ENCODE measurements around the gene C2CD4D. TPM values are rescaled to one million over a fixed set of nuclear protein-coding genes. Genes with fewer than 3 reads are reported as not detected.

Gene C2CD4D
- total RNA-seq, 1 experiment from 2014 or later, result 0.94 TPM

GRCh38 chr1:151805066-151805820, 34.4 kb downstream of the C2CD4D start, which contains the start of gene LINGO4 (continued):
- TF ChIP-seq STAT6 (CRISPR knock-in tag; conservative IDR thresholded peaks at IDR 0.05; ENCODE audit: low read depth), result no peak

GRCh38 chr1:151803915-151804314, 35.7 kb downstream of the C2CD4D start:
- Mint-ChIP-seq H3K36me3 (no peaks in the 10 kb centered on the region), H3K27ac (no peak overlapping the region), H3K9me3 (no peaks in the 10 kb centered on the region), H3K4me1 (peaks cover 10% of the 10 kb centered on the region), H3K27me3 (ENCODE audit: low read depth) (peaks cover 4% of the 10 kb centered on the region), H3K4me3 (no peak overlapping the region)
- no peak for DNase-seq (ENCODE audit: low spot score)
- ChIA-PET CTCF (no interaction called here), POLR2A (no interaction called here)
- no peak for ATAC-seq
- TF ChIP-seq EMX1 (CRISPR knock-in tag; IDR thresholded peaks at IDR 0.05) (no peak), CREM (CRISPR knock-in tag; IDR thresholded peaks at IDR 0.05) (no peak), MLX (CRISPR knock-in tag; IDR thresholded peaks at IDR 0.05) (no peak), TCF7 (CRISPR knock-in tag; IDR thresholded peaks at IDR 0.05; ENCODE audit: low read depth) (no peak), ZBTB43 (CRISPR knock-in tag; IDR thresholded peaks at IDR 0.05) (no peak), NFYB (CRISPR knock-in tag; conservative IDR thresholded peaks at IDR 0.05; ENCODE audit: low read depth) (no peak), ZNF532 (CRISPR knock-in tag; IDR thresholded peaks at IDR 0.05; ENCODE audit: borderline replicate concordance) (no peak), NFATC4 (CRISPR knock-in tag; IDR thresholded peaks at IDR 0.05) (no peak), SOX15 (CRISPR knock-in tag; IDR thresholded peaks at IDR 0.05) (no peak), ZNF425 (CRISPR knock-in tag; conservative IDR thresholded peaks at IDR 0.05) (no peak), STAT6 (CRISPR knock-in tag; conservative IDR thresholded peaks at IDR 0.05; ENCODE audit: low read depth) (no peak), GABPB1 (CRISPR knock-in tag; IDR thresholded peaks at IDR 0.05) (no peak), ZNF317 (CRISPR knock-in tag; IDR thresholded peaks at IDR 0.05; ENCODE audit: borderline replicate concordance, low read depth) (no peak), USF1 (CRISPR knock-in tag; IDR thresholded peaks at IDR 0.05) (no peak), NR3C1 (CRISPR knock-in tag; conservative IDR thresholded peaks at IDR 0.05; ENCODE audit: low read depth) (no peak), ATF1 (CRISPR knock-in tag; IDR thresholded peaks at IDR 0.05) (no peak)

Measured in WTC11 (cell line).